GM13977 (cell line): ENCODE data around the gene PARVB.

ENCODE experiments used
- DNase-seq: peaks from one replicate; pipeline ENCODE4 v3.0.0; 2012; ENCODE audit warnings: low spot score
- CTCF ChIP-seq: IDR thresholded peaks from 2 replicates; pipeline ENCODE4 v1.5.1; 2012; ENCODE audit warnings: mild to moderate bottlenecking, control low read depth; ENCODE audit not compliant: insufficient read depth; ENCODE audit errors: extremely low read depth, missing control alignments
- in situ Hi-C: fragments of 300-500 bp; cut with MboI; formaldehyde crosslinking; loops from one replicate; pipeline ENCODE4 v1.12.0; 2022; ENCODE audit warnings: low sequenced_read_pairs, low pct_unique_long_range_greater_than_20kb, mixed read lengths, inconsistent platforms; ENCODE audit not compliant: unreplicated experiment

PARVB gene

GRCh38 chr22:44030051-44030701 is 6.1 kb downstream of the PARVB start:
- no peak for DNase-seq
- in situ Hi-C loops = no loop called here
- no peak for TF ChIP-seq CTCF

- no peak for DNase-seq
- TF ChIP-seq CTCF = no peak
- in situ Hi-C loops = no loop called here
Observed at GRCh38 chr22:44030702-44031082, 6.6 kb downstream of the PARVB start.

GRCh38 chr22:44031158-44031952 is 7.3 kb downstream of the PARVB start:
- in situ Hi-C loops = no loop called here
- no peak for DNase-seq
- no peak for TF ChIP-seq CTCF

GRCh38 chr22:44032126-44032730 is 8.1 kb downstream of the PARVB start:
- DNase-seq = no peak
- in situ Hi-C loops = no loop called here
- TF ChIP-seq CTCF = no peak

GRCh38 chr22:44033287-44033686 is 9.2 kb downstream of the PARVB start:
- in situ Hi-C loops = no loop called here
- no peak for DNase-seq
- no peak for TF ChIP-seq CTCF

GRCh38 chr22:44033694-44034093 is 9.6 kb downstream of the PARVB start:
- in situ Hi-C loops = no loop called here
- TF ChIP-seq CTCF = no peak
- DNase-seq = no peak
